Transverse colon (tissue), 4 donors: ENCODE data around the gene PSMB7. TPM values are rescaled to one million over a fixed set of nuclear protein-coding genes. Genes with fewer than 3 reads are reported as not detected.

Experiments used
- DNase-seq: peaks from one replicate; pipeline ENCODE4 v3.0.0-alpha.2; 2019
- H3K27ac ChIP-seq, 4 donors: fragments of 200-600 bp; sonication (generic); 2 replicates each; pipeline ENCODE4 v1.5.1; 2016 to 2018; ENCODE audit warnings: inconsistent platforms in 4 of 4
- H3K27me3 ChIP-seq: fragments of 200-600 bp; sonication (generic); 2 replicates; pipeline ENCODE4 v1.5.1; 2017; ENCODE audit warnings: inconsistent platforms
- H3K36me3 ChIP-seq, 4 donors: fragments of 200-600 bp; sonication (generic); 2 replicates each; pipeline ENCODE4 v1.5.1; 2017 to 2019; ENCODE audit warnings: inconsistent platforms in 4 of 4
- H3K4me1 ChIP-seq, 4 donors: fragments of 200-600 bp; sonication (generic); 2 replicates each; pipeline ENCODE4 v1.5.1; 2017 to 2020; ENCODE audit warnings: inconsistent platforms in 4 of 4
- H3K4me3 ChIP-seq, 4 donors: fragments of 200-600 bp; sonication (generic); 1 replicate in 1 of 4; 2 replicates in 3 of 4; pipeline versions ENCODE4 v1.5.1 to v1.6.1; 2017 to 2019; ENCODE audit warnings: inconsistent platforms in 4 of 4
- H3K9me3 ChIP-seq, 2 donors: fragments of 200-600 bp; sonication (generic); 2 replicates each; pipeline ENCODE4 v1.5.1; 2017 to 2019; ENCODE audit warnings: inconsistent platforms in 2 of 2
- EP300 ChIP-seq: sonication (generic); formaldehyde crosslinking; IDR thresholded peaks from one replicate; pipeline ENCODE4 v1.6.1; 2017; ENCODE audit warnings: antibody characterized with exemption, low read depth
- POLR2A ChIP-seq: fragments of 450-650 bp; IDR thresholded peaks from one replicate; pipeline ENCODE4 v1.6.1; 2016; ENCODE audit warnings: antibody characterized with exemption, mild to moderate bottlenecking, moderate library complexity
- POLR2AphosphoS5 ChIP-seq, 3 donors: sonication (generic); formaldehyde crosslinking; IDR thresholded peaks; one replicate each; pipeline ENCODE4 v1.6.1; 2016; ENCODE audit warnings: antibody characterized with exemption in 3 of 3
- WGBS, 2 donors: methylation state at CpG; one replicate each; pipeline ENCODE4 v1.1.5; 2018; ENCODE audit warnings: low coverage in 1 of 2; 5-methylcytosine and 5-hydroxymethylcytosine counted together
- in situ Hi-C, 4 donors: fragments of 200-750 bp; cut with MboI; loops; one replicate each; pipeline versions ENCODE4 v1.15.0 to v1.15.1; 2017; ENCODE audit warnings: low sequenced_read_pairs in 3 of 4, low pct_ligation_motif_present in 1 of 4, low pct_unique_long_range_greater_than_20kb in 1 of 4
- intact Hi-C: fragments of 100-400 bp; cut with DNase I; formaldehyde crosslinking; loops from one replicate; pipeline ENCODE4 v1.15.1; 2023; ENCODE audit warnings: low total_unique reads
- total RNA-seq, 4 donors: library from RNA; depleted of rRNA; stranded (reverse); fragments of >200 nt; gene quantifications; one replicate each; pipeline ENCODE4 v1.1.0, GENCODE V29; 2016
- TF ChIP-seq, protein P1 (sequence below), 5 experiments: fragments of 200-600 bp in 3 of 5; fragments of 450-650 bp in 2 of 5; sonication (generic) in 3 of 5; IDR thresholded peaks; 1 replicate in 2 of 5; 2 replicates in 3 of 5; pipeline ENCODE4 v1.5.1; 2016 to 2017; ENCODE audit warnings: antibody characterized with exemption in 5 of 5, inconsistent platforms in 3 of 5, mild to moderate bottlenecking in 2 of 5, moderate library complexity in 1 of 5

PSMB7 gene
- total RNA-seq, 4 donors from 2014 or later: 11.6 to 136 (median 51.6) TPM

GRCh38 chr9:124457079-124457886, 42.0 kb upstream of the PSMB7 start:
- no peak overlapping the region for H3K4me3 ChIP-seq
- DNase-seq: no peak
- no peak overlapping the region for H3K27ac ChIP-seq
- in situ Hi-C loops: no loop called here
- no peak for TF ChIP-seq EP300
- TF ChIP-seq POLR2AphosphoS5 (IDR thresholded peaks at IDR 0.05): no peak
- TF ChIP-seq, protein P1, sequence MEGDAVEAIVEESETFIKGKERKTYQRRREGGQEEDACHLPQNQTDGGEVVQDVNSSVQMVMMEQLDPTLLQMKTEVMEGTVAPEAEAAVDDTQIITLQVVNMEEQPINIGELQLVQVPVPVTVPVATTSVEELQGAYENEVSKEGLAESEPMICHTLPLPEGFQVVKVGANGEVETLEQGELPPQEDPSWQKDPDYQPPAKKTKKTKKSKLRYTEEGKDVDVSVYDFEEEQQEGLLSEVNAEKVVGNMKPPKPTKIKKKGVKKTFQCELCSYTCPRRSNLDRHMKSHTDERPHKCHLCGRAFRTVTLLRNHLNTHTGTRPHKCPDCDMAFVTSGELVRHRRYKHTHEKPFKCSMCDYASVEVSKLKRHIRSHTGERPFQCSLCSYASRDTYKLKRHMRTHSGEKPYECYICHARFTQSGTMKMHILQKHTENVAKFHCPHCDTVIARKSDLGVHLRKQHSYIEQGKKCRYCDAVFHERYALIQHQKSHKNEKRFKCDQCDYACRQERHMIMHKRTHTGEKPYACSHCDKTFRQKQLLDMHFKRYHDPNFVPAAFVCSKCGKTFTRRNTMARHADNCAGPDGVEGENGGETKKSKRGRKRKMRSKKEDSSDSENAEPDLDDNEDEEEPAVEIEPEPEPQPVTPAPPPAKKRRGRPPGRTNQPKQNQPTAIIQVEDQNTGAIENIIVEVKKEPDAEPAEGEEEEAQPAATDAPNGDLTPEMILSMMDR (IDR thresholded peaks at IDR 0.05): no peak
- no peak for TF ChIP-seq POLR2A
- no peaks in the 10 kb centered on the region for H3K36me3 ChIP-seq
- WGBS, 2 donors: 81% methylated on average over 18 of the region's 18 CpGs; no CpG with 5 or more reads in 1 of the 2 donors
- peaks cover 17% of the 10 kb centered on the region for H3K27me3 ChIP-seq
- peaks cover 0 to 8% (median 6%) of the 10 kb centered on the region in 4 donors for H3K4me1 ChIP-seq
- H3K9me3 ChIP-seq: no peaks in the 10 kb centered on the region
- intact Hi-C loops: no loop called here

DNA sequence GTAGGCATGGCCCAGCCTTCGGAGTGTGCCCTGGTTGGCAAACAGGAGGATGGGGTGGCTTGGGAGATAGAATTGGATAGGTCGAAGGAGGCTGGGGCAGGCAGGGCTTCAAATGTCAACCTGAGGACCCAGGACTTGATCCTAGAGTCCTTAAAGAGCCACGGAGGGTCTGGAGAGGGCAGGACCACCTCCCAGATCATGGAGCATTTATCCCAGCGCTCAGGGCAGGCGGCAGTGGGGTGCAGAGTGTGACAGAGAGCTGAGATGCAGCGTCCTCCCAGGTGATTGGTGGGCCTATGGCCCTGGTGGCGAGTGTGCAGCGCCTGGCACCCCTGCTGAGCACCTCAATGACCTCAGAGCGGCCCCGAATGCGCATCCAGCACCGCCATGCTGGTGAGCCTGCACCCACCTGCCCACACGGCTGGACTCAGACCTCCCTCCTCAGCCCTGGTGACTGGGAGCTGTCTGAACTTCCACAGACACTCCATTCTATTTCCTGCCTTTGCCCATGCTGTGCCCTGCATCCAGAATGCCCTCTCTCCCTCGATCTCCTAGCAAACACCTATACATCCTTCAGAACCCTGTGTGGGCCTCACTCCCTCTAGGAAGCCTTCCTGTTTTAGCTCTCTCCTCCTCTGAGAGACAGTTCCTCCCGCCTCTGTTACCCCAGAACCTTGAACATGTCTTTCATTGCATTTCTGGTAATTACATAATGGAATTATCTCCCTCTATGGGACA, 41.3 kb upstream of the PSMB7 start:
- Histone ChIP-seq H3K36me3 (no peaks in the 10 kb centered on the region), H3K4me1 (peaks cover 0 to 8% (median 6%) of the 10 kb centered on the region in 4 donors), H3K27ac (no peak overlapping the region), H3K27me3 (peaks cover 25% of the 10 kb centered on the region), H3K9me3 (no peaks in the 10 kb centered on the region), H3K4me3 (no peak overlapping the region)
- TF ChIP-seq EP300: no peak
- no peak for TF ChIP-seq POLR2AphosphoS5 (IDR thresholded peaks at IDR 0.05)
- TF ChIP-seq POLR2A: no peak
- TF ChIP-seq, protein P1 (IDR thresholded peaks at IDR 0.05): no peak
- 70 to 100% methylated on average over 2 to 15 of the region's 15 CpGs for WGBS, 2 donors
- no peak for DNase-seq
- in situ Hi-C loops: no loop called here
- intact Hi-C loops: no loop called here

DNA sequence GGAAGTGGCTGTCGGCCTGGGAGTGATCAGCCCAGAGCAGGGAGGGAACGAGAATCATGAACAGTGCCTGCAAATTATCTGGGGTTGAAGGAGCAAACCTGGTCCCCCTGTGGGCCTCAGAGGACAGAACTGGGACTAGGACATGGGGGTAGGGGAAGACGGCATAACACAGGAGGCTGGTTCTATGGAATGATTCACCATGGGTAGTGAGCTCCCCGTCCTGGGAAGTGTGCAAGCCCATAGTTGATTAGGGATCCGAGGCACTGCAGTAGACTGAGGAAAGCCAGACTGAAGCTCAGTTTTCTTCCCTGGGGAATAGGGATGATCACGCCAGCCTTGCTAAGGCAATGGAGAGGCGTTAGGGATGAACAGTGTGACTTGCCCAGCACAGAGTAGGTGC, 40.6 kb upstream of the PSMB7 start:
- Histone ChIP-seq H3K4me3 (no peak overlapping the region), H3K9me3 (no peaks in the 10 kb centered on the region), H3K4me1 (peaks cover 0 to 8% (median 6%) of the 10 kb centered on the region in 4 donors), H3K27me3 (peaks cover 32% of the 10 kb centered on the region), H3K36me3 (no peaks in the 10 kb centered on the region), H3K27ac (no peak overlapping the region)
- WGBS, 2 donors: 71% methylated on average over 7 of the region's 7 CpGs; no CpG with 5 or more reads in 1 of the 2 donors
- no peak for DNase-seq
- TF ChIP-seq POLR2AphosphoS5 (IDR thresholded peaks at IDR 0.05): no peak
- no peak for TF ChIP-seq POLR2A
- TF ChIP-seq EP300: no peak
- TF ChIP-seq, protein P1 (IDR thresholded peaks at IDR 0.05): no peak
- in situ Hi-C loops: no loop called here
- intact Hi-C loops: no loop called here

DNA sequence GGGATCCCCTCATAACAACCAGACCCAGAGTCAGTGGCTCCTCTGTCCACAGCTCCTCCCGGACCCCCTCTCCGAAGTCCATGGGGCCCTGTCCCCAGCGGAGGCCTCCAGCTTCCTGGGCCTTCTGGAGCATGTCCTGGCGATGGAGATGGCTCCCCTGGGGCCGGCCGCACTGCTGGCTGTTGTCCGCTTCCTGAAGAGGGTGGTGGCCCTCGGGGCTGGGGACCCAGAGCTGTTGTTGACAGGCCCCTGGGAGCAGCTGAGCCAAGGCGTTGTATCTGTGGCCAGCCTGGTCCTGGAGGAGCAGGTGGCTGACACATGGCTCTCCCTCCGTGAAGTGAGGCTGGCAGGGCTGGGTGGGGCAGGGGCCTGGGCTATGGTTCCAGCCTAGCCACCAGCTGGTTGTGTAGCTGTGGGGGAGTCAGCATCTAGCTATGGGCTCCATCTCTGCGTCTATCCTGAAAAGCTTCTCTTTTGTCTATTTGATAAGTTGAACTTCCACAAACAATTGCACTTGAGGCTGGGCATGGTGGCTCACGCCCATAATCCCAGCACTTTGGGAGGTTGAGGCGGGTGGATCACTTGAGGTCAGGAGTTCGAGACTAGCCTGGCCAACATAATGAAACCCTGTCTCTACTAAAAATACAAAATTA, 39.7 kb upstream of the PSMB7 start:
- in situ Hi-C loops (no loop called here), intact Hi-C loops (no loop called here)
- TF ChIP-seq, protein P1 (IDR thresholded peaks at IDR 0.05): no peak
- TF ChIP-seq POLR2A: no peak
- TF ChIP-seq EP300: no peak
- no peak for TF ChIP-seq POLR2AphosphoS5 (IDR thresholded peaks at IDR 0.05)
- Histone ChIP-seq H3K27ac (no peak overlapping the region), H3K4me1 (peaks cover 0 to 14% (median 9%) of the 10 kb centered on the region in 4 donors), H3K27me3 (peaks cover 41% of the 10 kb centered on the region), H3K9me3 (no peaks in the 10 kb centered on the region), H3K36me3 (no peaks in the 10 kb centered on the region), H3K4me3 (no peak overlapping the region)
- DNase-seq: no peak
- WGBS, 2 donors: 86 to 90% methylated on average over 2 to 14 of the region's 14 CpGs
